GM23338 (cell line): ENCODE results near the gene LURAP1L. TPM values are rescaled to one million over a fixed set of nuclear protein-coding genes. Genes with fewer than 3 reads are reported as not detected.

Source experiments
- ATAC-seq: fragments of 200-7000 bp; cut with Tn5 transposase; 3 replicates; pipeline ENCODE4 v1.9.1; 2020
- DNase-seq: peaks from one replicate; pipeline ENCODE4 v3.0.0-alpha.2; 2015; ENCODE audit warnings: low spot score
- H2AFZ ChIP-seq: fragments of 200-600 bp; sonication (generic); 2 replicates; pipeline ENCODE4 v1.8.0; 2016; ENCODE audit warnings: antibody characterized with exemption, mild to moderate bottlenecking, moderate library complexity
- H3F3A ChIP-seq: fragments of 200-600 bp; sonication (generic); replicated peaks from 2 replicates; pipeline ENCODE4 v1.8.0; 2017; ENCODE audit warnings: antibody characterized with exemption, mixed run types, low read depth
- H3K27ac ChIP-seq: fragments of 200-600 bp; sonication (generic); 2 replicates; pipeline ENCODE4 v1.6.1; 2016; ENCODE audit warnings: low read depth
- H3K27me3 ChIP-seq: fragments of 200-600 bp; sonication (generic); 2 replicates; pipeline ENCODE4 v1.8.0; 2016; ENCODE audit warnings: mild to moderate bottlenecking, mixed run types, moderate library complexity; ENCODE audit not compliant: insufficient read depth
- H3K36me3 ChIP-seq: fragments of 200-600 bp; sonication (generic); 2 replicates; pipeline ENCODE4 v1.8.0; 2016; ENCODE audit warnings: mild to moderate bottlenecking; ENCODE audit not compliant: insufficient read depth
- H3K4me1 ChIP-seq: fragments of 200-600 bp; sonication (generic); 2 replicates; pipeline ENCODE4 v1.8.0; 2016; ENCODE audit warnings: mild to moderate bottlenecking, moderate library complexity; ENCODE audit not compliant: insufficient read depth
- H3K4me2 ChIP-seq: fragments of 200-600 bp; sonication (generic); 2 replicates; pipeline ENCODE4 v1.7.1; 2017; ENCODE audit warnings: mixed run types
- H3K4me3 ChIP-seq: fragments of 200-600 bp; sonication (generic); 2 replicates; pipeline ENCODE4 v1.6.1; 2016; ENCODE audit warnings: mixed run types
- H3K79me2 ChIP-seq: fragments of 200-600 bp; sonication (generic); replicated peaks from 2 replicates; pipeline ENCODE4 v1.8.0; 2017; ENCODE audit warnings: mild to moderate bottlenecking; ENCODE audit not compliant: insufficient read depth
- H3K9me2 ChIP-seq: fragments of 200-600 bp; sonication (generic); 2 replicates; pipeline ENCODE4 v1.8.0; 2017; ENCODE audit not compliant: insufficient read depth
- H4K20me1 ChIP-seq: fragments of 200-600 bp; sonication (generic); replicated peaks from 2 replicates; pipeline ENCODE4 v1.8.0; 2017; ENCODE audit warnings: mild to moderate bottlenecking; ENCODE audit not compliant: insufficient read depth
- H3K27ac Mint-ChIP-seq: 2 replicates; pipeline ENCODE4 v1.8.0; 2020; ENCODE audit warnings: inconsistent platforms, mild to moderate bottlenecking, moderate library complexity, mixed read lengths
- H3K27me3 Mint-ChIP-seq: 3 replicates; pipeline ENCODE4 v1.8.0; 2022; ENCODE audit warnings: low read depth, mild to moderate bottlenecking, moderate library complexity, mixed read lengths, inconsistent platforms; ENCODE audit not compliant: insufficient read depth, poor library complexity
- H3K36me3 Mint-ChIP-seq: 3 replicates; pipeline ENCODE4 v1.8.0; 2021; ENCODE audit warnings: low read depth, mild to moderate bottlenecking, inconsistent platforms, moderate library complexity, mixed read lengths
- H3K4me1 Mint-ChIP-seq: 3 replicates; pipeline ENCODE4 v1.8.0; 2020; ENCODE audit warnings: mild to moderate bottlenecking, inconsistent platforms, mixed read lengths
- H3K4me3 Mint-ChIP-seq: 3 replicates; pipeline ENCODE4 v1.8.0; 2021; ENCODE audit warnings: moderate library complexity, mild to moderate bottlenecking, inconsistent platforms, mixed read lengths
- H3K9me3 Mint-ChIP-seq: 3 replicates; pipeline ENCODE4 v1.8.0; 2020; ENCODE audit warnings: moderate library complexity, mild to moderate bottlenecking, inconsistent platforms, mixed read lengths
- CREB1 ChIP-seq: fragments of 250-450 bp; sonication (Bioruptor Pico); IDR thresholded peaks from 2 replicates; pipeline ENCODE4 v1.5.0; 2020; ENCODE audit warnings: low read depth, mild to moderate bottlenecking, moderate library complexity
- CTCF ChIP-seq, 2 experiments: fragments of 200-600 bp in 1 of 2; sonication (generic) in 1 of 2; conservative IDR thresholded peaks; 2 replicates each; pipeline versions ENCODE4 v1.5.1 to v1.6.1; 2016 to 2017; ENCODE audit warnings: antibody characterized with exemption in 2 of 2, low read depth in 2 of 2, mild to moderate bottlenecking in 2 of 2, moderate library complexity in 1 of 2
- ETS1 ChIP-seq: IDR thresholded peaks from 2 replicates; pipeline ENCODE4 v1.6.1; 2016; ENCODE audit warnings: antibody characterized with exemption
- EZH2 ChIP-seq: fragments of 200-600 bp; sonication (generic); IDR thresholded peaks from one replicate; pipeline ENCODE4 v1.8.0; 2017; ENCODE audit warnings: antibody characterized with exemption, mild to moderate bottlenecking, low read depth; ENCODE audit not compliant: unreplicated experiment
- JUNB ChIP-seq: IDR thresholded peaks from one replicate; pipeline ENCODE4 v1.6.1; 2016; ENCODE audit warnings: antibody characterized with exemption; ENCODE audit not compliant: unreplicated experiment
- NANOG ChIP-seq: IDR thresholded peaks from 2 replicates; pipeline ENCODE4 v1.6.1; 2016; ENCODE audit warnings: antibody characterized with exemption, borderline replicate concordance
- POLR2AphosphoS5 ChIP-seq: IDR thresholded peaks from 2 replicates; pipeline ENCODE4 v1.6.1; 2016; ENCODE audit warnings: antibody characterized with exemption, low read depth
- STAT1 ChIP-seq: IDR thresholded peaks from one replicate; pipeline ENCODE4 v1.6.1; 2016; ENCODE audit warnings: antibody characterized with exemption; ENCODE audit not compliant: unreplicated experiment
- ZNF114 ChIP-seq: fragments of 250-450 bp; sonication (Bioruptor Pico); IDR thresholded peaks from 2 replicates; pipeline ENCODE4 v1.5.0; 2020; ENCODE audit warnings: mild to moderate bottlenecking, moderate library complexity
- ZNF462 ChIP-seq: fragments of 250-450 bp; sonication (Bioruptor Pico); IDR thresholded peaks from 2 replicates; pipeline ENCODE4 v1.5.0; 2020; ENCODE audit warnings: mild to moderate bottlenecking, moderate library complexity
- polyA plus RNA-seq: library from polyadenylated mRNA; unstranded; fragments of >200 nt; fragmentation: Nextera tagmentation; extraction: Ambion mirVana; gene quantifications from 2 replicates; pipeline ENCODE4 v1.2.1, GENCODE V29; 2016
- total RNA-seq: library from RNA; depleted of rRNA; stranded (reverse); fragments of >200 nt; shearing (Covaris generic); gene quantifications from 2 replicates; pipeline ENCODE4 v1.2.3, GENCODE V29; 2014

Gene LURAP1L
- total and polyA plus RNA-seq, 2 experiments from 2014 or later = 1.2 to 1.6 TPM

GRCh38 chr9:12801663-12802062 is 26.8 kb downstream of the LURAP1L start:
- Mint-ChIP-seq H3K4me1 (no peaks in the 10 kb centered on the region), H3K36me3 (no peaks in the 10 kb centered on the region), H3K27me3 (no peaks in the 10 kb centered on the region), H3K9me3 (no peaks in the 10 kb centered on the region), H3K4me3 (no peak overlapping the region), H3K27ac (no peak overlapping the region)
- no peaks in the 10 kb centered on the region for H3K9me2 ChIP-seq
- no peaks in the 10 kb centered on the region for H4K20me1 ChIP-seq
- H3K36me3 ChIP-seq = no peaks in the 10 kb centered on the region
- H3K27me3 ChIP-seq = no peaks in the 10 kb centered on the region
- H3K4me3 ChIP-seq = no peak overlapping the region
- no peak for TF ChIP-seq ETS1
- no peak for TF ChIP-seq JUNB
- TF ChIP-seq CTCF (conservative IDR thresholded peaks at IDR 0.05; ENCODE audit: low read depth in 2 of 2) = no peak
- no peak for TF ChIP-seq POLR2AphosphoS5
- no peak for TF ChIP-seq CREB1 (CRISPR knock-in tag)
- TF ChIP-seq EZH2 = no peak
- no peak for TF ChIP-seq ZNF462 (CRISPR knock-in tag)
- TF ChIP-seq NANOG = no peak
- no peak for TF ChIP-seq ZNF114 (CRISPR knock-in tag)
- no peak for TF ChIP-seq STAT1
- no peaks in the 10 kb centered on the region for H3K4me1 ChIP-seq
- H3K27ac ChIP-seq = no peak overlapping the region
- no peaks in the 10 kb centered on the region for H3F3A ChIP-seq
- no peak overlapping the region for H2AFZ ChIP-seq
- DNase-seq = no peak
- no peak overlapping the region for H3K4me2 ChIP-seq
- no peaks in the 10 kb centered on the region for H3K79me2 ChIP-seq
- ATAC-seq = no peak
